HG03159 (cell line): Measurements from ENCODE around the gene RXRB.

Experiments
- ATAC-seq: cut with Tn5 transposase; IDR thresholded peaks from one replicate; pipeline ENCODE4 v1.9.1; 2021; ENCODE audit warnings: mild to moderate bottlenecking, moderate library complexity; ENCODE audit not compliant: unreplicated experiment

The RXRB gene

DNA sequence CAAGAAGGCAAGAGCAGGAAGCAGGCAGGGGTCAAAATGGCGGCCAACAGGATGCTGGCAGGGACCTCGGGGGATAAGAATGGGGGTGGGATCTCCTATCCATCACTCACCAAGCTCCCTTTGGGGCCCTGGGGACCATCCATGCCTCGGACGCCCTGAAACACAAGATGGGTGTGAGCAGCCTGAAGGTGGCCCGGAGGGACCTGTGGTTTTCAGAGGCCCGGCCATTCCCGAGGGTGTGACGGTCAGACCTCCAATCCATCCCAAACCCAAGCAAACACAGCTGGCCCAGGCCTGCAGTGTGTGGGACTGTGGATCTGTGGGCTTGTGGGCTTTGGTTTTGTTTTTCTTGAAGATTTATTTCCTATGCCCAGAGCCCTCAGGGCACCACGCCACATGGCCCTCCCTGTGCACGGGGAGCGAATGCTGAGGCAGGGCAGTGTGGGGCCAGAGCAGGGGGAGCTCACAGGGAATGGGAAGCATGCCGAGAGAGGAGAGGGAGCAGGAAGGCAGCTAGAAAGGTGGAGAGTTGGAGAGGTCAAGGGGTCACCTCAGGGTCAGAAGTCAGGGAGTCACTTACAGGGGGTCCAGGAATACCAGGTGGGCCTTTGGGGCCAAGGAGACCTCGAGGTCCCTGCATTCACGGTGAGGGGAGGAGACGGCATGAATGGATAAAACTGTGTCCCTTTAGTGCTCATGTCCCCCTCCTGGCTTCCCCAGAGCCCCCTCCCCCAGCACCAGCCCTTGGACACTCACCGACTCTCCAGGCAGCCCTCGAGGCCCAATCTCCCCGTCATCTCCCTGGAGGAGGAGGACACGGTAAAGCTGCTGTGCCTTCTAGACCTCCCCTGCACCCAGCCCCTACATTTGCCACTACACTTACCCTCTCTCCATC lies 22.7 kb downstream of the RXRB start:
- no peak for ATAC-seq

- ATAC-seq = no peak
These were observed 23.6 kb downstream of the RXRB start for GRCh38 chr6:33176906-33177305.

DNA sequence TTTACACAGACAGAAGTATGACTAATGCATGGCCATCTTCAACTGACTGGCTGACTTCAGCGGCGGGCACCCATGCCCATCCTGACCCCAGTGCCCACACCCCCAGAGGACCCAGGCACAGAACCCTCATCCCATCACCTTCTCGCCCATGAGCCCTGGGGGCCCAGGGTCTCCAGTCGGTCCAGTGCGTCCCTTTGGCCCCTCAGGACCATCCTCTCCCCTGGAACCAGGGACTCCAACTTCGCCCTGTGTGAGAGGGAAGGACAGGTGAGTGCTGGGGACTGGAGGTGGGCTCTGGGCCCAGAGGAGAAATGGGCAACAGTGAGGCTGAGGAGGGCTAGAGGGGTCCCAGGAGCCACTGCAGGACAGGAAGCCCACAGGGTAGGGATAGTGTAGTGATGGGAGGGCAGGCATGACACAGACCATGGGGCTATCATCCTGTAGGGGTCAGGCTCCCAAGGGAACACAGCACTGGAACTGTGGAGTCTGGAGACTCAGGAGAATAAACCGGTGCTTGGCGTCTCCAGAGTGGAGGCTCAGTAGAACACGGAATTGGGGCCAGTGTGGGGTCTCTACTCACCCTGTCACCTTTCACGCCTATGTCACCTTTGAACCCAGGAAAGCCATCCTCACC lies 24.9 kb downstream of the RXRB start:
- no peak for ATAC-seq

DNA sequence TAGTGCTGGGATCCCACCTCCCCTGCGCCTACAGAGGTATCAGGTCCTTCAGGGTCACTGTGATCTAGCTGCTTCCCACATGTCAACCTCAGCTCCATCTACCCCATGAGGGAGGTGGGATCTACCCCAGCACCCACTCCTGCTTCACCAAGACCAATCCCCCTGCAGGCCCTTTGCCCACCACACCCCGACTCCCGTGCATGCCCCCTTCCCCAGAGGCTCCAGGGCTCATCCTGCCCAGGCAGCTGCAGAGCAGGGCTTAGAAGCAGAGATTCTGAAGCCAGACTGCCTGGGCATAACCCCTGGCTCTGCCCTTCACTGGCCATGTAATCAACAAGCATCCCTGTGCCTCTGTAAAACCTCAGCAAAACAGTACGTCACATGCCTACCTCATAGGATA lies 25.7 kb downstream of the RXRB start:
- ATAC-seq = no peak

DNA sequence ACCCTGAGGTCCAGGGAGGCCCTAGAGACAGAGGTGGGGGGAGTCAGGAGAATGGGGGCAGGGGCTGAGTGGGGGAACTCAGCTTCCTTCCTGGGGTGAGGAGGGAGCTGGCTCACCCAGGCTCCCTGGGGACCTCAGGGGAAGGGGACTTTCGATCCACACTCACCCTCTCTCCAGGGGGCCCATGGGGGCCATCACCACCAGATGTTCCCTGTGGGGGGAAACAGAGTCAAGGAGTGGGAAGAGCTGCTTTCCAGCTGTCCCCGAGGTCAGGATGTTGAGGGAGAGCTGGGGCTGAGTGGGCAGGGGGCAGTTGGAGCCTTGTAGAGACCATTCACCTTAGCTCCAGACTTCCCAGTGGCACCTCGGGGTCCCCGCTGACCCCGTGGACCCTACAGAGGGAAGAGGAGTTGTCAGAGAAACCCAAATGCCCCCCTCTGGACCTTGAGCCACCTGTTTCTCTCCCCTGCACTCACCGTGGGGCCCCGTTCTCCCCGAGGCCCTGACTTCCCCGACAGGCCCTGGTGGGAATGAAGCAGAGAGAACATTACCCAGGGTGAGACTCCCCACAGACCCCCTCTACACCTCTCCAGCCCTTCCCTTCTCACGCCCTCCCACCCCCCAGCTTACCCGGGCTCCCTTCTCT lies 26.8 kb downstream of the RXRB start:
- no peak for ATAC-seq

- no peak for ATAC-seq
These were observed 27.6 kb downstream of the RXRB start for GRCh38 chr6:33172688-33173534.

GRCh38 chr6:33171880-33172687 lies 28.4 kb downstream of the RXRB start:
- ATAC-seq = no peak

- no peak for ATAC-seq
These were observed 29.2 kb downstream of the RXRB start for GRCh38 chr6:33171016-33171879.

DNA sequence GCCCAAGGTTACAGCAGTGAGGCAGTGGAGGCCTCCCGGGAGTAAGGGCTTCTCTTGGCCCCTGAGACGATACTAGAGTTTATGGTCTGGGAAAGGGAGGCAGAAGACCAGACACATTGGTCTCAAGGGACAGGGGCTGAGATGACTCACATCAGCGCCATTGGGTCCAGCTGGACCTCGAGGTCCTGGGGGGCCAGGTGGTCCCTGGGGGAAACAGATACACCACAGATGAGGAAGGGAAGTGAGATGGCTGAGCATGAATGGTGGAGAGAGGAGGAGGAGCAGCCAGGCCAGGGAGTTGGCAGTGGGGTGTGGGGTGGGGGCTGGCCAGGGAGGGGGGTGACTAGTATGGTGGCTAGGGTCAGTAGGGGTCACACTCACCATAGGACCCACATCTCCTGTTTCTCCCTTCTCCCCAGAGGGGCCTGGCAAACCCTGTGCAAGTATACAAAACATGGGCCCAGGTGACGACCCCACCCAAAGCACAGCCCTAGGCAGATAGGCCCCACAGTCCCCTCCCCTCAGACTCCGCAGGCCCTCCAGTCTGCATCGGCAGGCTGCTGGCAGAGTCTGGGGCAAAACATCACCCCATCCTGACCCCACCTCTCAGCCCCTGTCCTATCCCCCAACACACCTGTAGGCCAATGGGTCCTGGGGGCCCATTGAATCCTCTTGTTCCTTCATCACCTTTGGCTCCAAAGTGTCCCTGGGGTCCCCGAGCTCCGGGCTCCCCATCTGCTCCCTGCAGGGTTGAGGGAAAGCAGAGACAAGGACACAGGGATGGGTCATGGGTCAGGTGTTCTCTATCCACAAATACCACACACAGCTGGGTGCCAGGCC lies 30.1 kb downstream of the RXRB start:
- ATAC-seq = no peak

- no peak for ATAC-seq
These were observed 30.9 kb downstream of the RXRB start for GRCh38 chr6:33169291-33170175.

GRCh38 chr6:33168639-33169038 lies 31.8 kb downstream of the RXRB start:
- ATAC-seq = no peak

- ATAC-seq = no peak
These were observed 32.2 kb downstream of the RXRB start for GRCh38 chr6:33168284-33168601.

DNA sequence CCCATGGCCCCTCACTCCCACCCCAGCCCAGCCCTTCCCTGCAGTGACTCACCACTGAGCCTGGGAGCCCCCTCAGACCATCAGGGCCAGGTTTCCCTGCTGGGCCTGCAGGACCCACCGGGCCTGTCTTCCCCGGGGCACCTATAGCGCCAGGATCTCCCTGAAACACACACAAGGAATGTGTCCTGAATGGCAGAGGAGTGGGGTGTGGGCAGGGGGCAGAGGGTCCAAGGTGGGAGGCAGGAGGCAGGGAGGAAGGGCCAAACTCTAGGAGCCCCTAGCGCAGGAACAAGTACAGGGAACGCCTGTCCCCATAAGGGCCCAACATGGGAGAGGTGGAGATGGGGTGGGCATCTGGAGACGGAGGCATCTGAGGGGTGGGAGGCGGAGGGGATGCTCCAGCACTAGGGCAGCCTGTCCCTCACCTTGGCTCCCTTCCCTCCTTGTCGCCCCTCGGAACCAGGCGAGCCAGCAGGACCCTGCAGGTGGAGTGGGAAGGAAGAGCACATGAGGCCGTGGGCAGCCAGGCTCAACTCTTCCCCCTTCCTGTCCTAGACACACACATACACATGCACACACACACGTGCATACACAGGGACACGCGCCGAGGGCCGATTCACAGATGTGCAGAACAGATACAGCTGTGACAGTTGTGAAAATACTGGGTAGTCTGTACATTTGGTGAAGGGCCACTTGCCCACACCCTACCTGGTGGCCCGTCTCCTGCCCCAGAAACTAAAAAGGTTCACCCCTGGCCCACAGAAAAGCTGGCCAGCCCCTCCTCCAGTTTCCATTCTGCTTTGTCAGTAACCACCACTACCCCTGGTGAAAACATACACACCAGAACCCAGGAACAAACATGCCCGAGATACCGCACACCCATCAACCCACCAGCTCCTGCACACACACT lies 32.8 kb downstream of the RXRB start:
- ATAC-seq = no peak

GRCh38 chr6:33166811-33167210 lies 33.7 kb downstream of the RXRB start:
- ATAC-seq = no peak

GRCh38 chr6:33166363-33166762 lies 34.1 kb downstream of the RXRB start:
- ATAC-seq = no peak

GRCh38 chr6:33165581-33166258 lies 34.7 kb downstream of the RXRB start:
- ATAC-seq = no peak
